Hepatocyte (in vitro differentiated cells): ENCODE data around the gene NME8. TPM values are rescaled to one million over a fixed set of nuclear protein-coding genes. Genes with fewer than 3 reads are reported as not detected.

Experiments used
- DNase-seq: peaks from one replicate; pipeline ENCODE4 v3.0.0-alpha.2; 2016; ENCODE audit warnings: low spot score
- H2AFZ ChIP-seq: fragments of 200-600 bp; sonication (generic); 2 replicates; pipeline ENCODE4 v1.6.0; 2016; ENCODE audit warnings: antibody characterized with exemption, mild to moderate bottlenecking
- H3K27ac ChIP-seq: fragments of 200-600 bp; sonication (generic); 2 replicates; pipeline ENCODE4 v1.5.1; 2016; ENCODE audit warnings: mild to moderate bottlenecking
- H3K27me3 ChIP-seq: fragments of 200-600 bp; sonication (generic); 2 replicates; pipeline ENCODE4 v1.6.1; 2016
- H3K36me3 ChIP-seq: fragments of 200-600 bp; sonication (generic); replicated peaks from 2 replicates; pipeline ENCODE4 v1.5.1; 2016; ENCODE audit warnings: low read depth; ENCODE audit not compliant: insufficient read depth
- H3K4me1 ChIP-seq: fragments of 200-600 bp; sonication (generic); 2 replicates; pipeline ENCODE4 v1.5.1; 2016; ENCODE audit warnings: mild to moderate bottlenecking, moderate library complexity; ENCODE audit not compliant: insufficient read depth
- H3K4me2 ChIP-seq: fragments of 200-600 bp; sonication (generic); 2 replicates; pipeline ENCODE4 v1.6.0; 2016
- H3K4me3 ChIP-seq: fragments of 200-600 bp; sonication (generic); 2 replicates; pipeline ENCODE4 v1.5.1; 2016; ENCODE audit warnings: mild to moderate bottlenecking
- H3K79me2 ChIP-seq: fragments of 200-600 bp; sonication (generic); 2 replicates; pipeline ENCODE4 v1.6.0; 2017; ENCODE audit warnings: mild to moderate bottlenecking
- H3K9me2 ChIP-seq: fragments of 200-600 bp; sonication (generic); replicated peaks from 2 replicates; pipeline ENCODE4 v1.6.0; 2017; ENCODE audit warnings: mild to moderate bottlenecking; ENCODE audit not compliant: insufficient read depth
- H3K9me3 ChIP-seq: fragments of 200-600 bp; sonication (generic); 2 replicates; pipeline ENCODE4 v1.5.1; 2016; ENCODE audit warnings: low read depth, mild to moderate bottlenecking
- H4K20me1 ChIP-seq: fragments of 200-600 bp; sonication (generic); 2 replicates; pipeline ENCODE4 v1.6.0; 2016; ENCODE audit warnings: mild to moderate bottlenecking; ENCODE audit not compliant: insufficient read depth, poor library complexity, severe bottlenecking
- CTCF ChIP-seq: fragments of 200-600 bp; sonication (generic); IDR thresholded peaks from 2 replicates; pipeline ENCODE4 v1.5.1; 2016; ENCODE audit warnings: antibody characterized with exemption, mild to moderate bottlenecking; ENCODE audit not compliant: poor library complexity
- EZH2 ChIP-seq: fragments of 200-600 bp; sonication (generic); IDR thresholded peaks from 2 replicates; pipeline ENCODE4 v1.6.1; 2016; ENCODE audit warnings: antibody characterized with exemption, mild to moderate bottlenecking, borderline replicate concordance
- EZH2phosphoT487 ChIP-seq: fragments of 200-600 bp; sonication (generic); IDR thresholded peaks from one replicate; pipeline ENCODE4 v1.6.1; 2018; ENCODE audit warnings: antibody characterized with exemption, mild to moderate bottlenecking, low read depth, moderate library complexity; ENCODE audit not compliant: unreplicated experiment, severe bottlenecking
- WGBS: methylation state at CpG from one replicate; pipeline ENCODE4 v1.1.6; 2016; ENCODE audit warnings: low lambda C conversion rate; ENCODE audit errors: missing lambda C conversion rate; 5-methylcytosine and 5-hydroxymethylcytosine counted together
- polyA plus RNA-seq: library from polyadenylated mRNA; unstranded; fragments of >200 nt; fragmentation: Nextera tagmentation; extraction: Ambion mirVana; gene quantifications from 2 replicates; pipeline ENCODE4 v1.2.1, GENCODE V29; 2016
- total RNA-seq: library from RNA; depleted of rRNA; stranded (reverse); fragments of >200 nt; gene quantifications from 2 replicates; pipeline ENCODE4 v1.2.3, GENCODE V29; 2014

Gene NME8
- total and polyA plus RNA-seq, 2 experiments from 2014 or later: not detected

GRCh38 chr7:37942934-37943610, 94.7 kb downstream of the NME8 start:
- Histone ChIP-seq H3K4me2 (no peak overlapping the region), H3K27me3 (no peaks in the 10 kb centered on the region), H3K4me3 (no peak overlapping the region), H3K27ac (peak overlapping the region; percentile 68), H3K4me1 (peaks cover 7% of the 10 kb centered on the region), H4K20me1 (no peaks in the 10 kb centered on the region), H2AFZ (no peak overlapping the region), H3K79me2 (no peaks in the 10 kb centered on the region), H3K9me2 (no peaks in the 10 kb centered on the region), H3K36me3 (no peaks in the 10 kb centered on the region), H3K9me3 (no peaks in the 10 kb centered on the region)
- no peak for TF ChIP-seq EZH2
- no peak for TF ChIP-seq EZH2phosphoT487
- no peak for TF ChIP-seq CTCF
- DNase-seq: peak; percentile 75
- 44% methylated on average over 12 of the region's 12 CpGs for WGBS

- H3K4me2 ChIP-seq: no peak overlapping the region
- no peaks in the 10 kb centered on the region for H4K20me1 ChIP-seq
- peak overlapping the region; percentile 43 for H3K27ac ChIP-seq
- TF ChIP-seq EZH2: no peak
- TF ChIP-seq CTCF: no peak
- TF ChIP-seq EZH2phosphoT487: no peak
- H3K9me3 ChIP-seq: no peaks in the 10 kb centered on the region
- peaks cover 7% of the 10 kb centered on the region for H3K4me1 ChIP-seq
- H3K36me3 ChIP-seq: no peaks in the 10 kb centered on the region
- H3K27me3 ChIP-seq: no peaks in the 10 kb centered on the region
- no peaks in the 10 kb centered on the region for H3K9me2 ChIP-seq
- H3K79me2 ChIP-seq: no peaks in the 10 kb centered on the region
- no peak overlapping the region for H2AFZ ChIP-seq
- H3K4me3 ChIP-seq: no peak overlapping the region
- DNase-seq: no peak
- WGBS: 90% methylated on average over 8 of the region's 8 CpGs
Observed at GRCh38 chr7:37943905-37944736, 95.7 kb downstream of the NME8 start.

- H3K9me3 ChIP-seq: no peaks in the 10 kb centered on the region
- no peaks in the 10 kb centered on the region for H3K36me3 ChIP-seq
- H4K20me1 ChIP-seq: no peaks in the 10 kb centered on the region
- no peak for DNase-seq
- H3K27me3 ChIP-seq: no peaks in the 10 kb centered on the region
- TF ChIP-seq EZH2 (no peak), EZH2phosphoT487 (no peak), CTCF (no peak)
- no peak overlapping the region for H3K4me2 ChIP-seq
- no peak overlapping the region for H3K27ac ChIP-seq
- no peak overlapping the region for H2AFZ ChIP-seq
- H3K9me2 ChIP-seq: no peaks in the 10 kb centered on the region
- peaks cover 7% of the 10 kb centered on the region for H3K4me1 ChIP-seq
- no peaks in the 10 kb centered on the region for H3K79me2 ChIP-seq
- H3K4me3 ChIP-seq: no peak overlapping the region
- WGBS: 80% methylated on average over 2 of the region's 2 CpGs
Observed at GRCh38 chr7:37944737-37945054, 96.3 kb downstream of the NME8 start.
